Hematopoietic multipotent progenitor cell treated with erythropoietin and hydrocortisone succinate and interleukin-3 and kit ligand, for 4 days (in vitro differentiated cells): ENCODE data around the gene EPB41.
"Not testable (repeated sequence)": the region's sequence is repeated elsewhere in the genome, so short reads cannot be mapped to it uniquely, and the experiment has no call there.

ENCODE experiments used
- DNase-seq: peaks from one replicate; pipeline ENCODE4 v3.0.0-alpha.2; 2015

The EPB41 gene

DNA sequence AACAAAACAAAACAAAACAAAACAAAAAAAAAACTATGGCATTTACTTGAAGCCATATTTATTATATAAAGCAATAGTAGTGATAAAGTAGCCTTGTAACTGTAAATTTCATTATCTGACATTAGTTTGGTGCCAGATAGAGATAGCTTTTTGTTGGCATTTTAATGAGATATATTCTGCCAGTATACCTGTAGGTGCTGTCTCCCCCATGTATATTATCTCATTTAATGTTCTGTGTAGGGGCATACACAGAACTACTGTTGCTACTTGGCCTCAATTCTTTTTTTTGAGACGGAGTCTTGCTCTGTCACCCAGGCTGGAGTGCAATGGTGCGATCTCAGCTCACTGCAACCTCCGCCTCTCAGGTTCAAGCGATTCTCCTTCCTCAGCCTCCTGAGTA lies 141.9 kb downstream of the EPB41 start:
- DNase-seq: no peak

DNA sequence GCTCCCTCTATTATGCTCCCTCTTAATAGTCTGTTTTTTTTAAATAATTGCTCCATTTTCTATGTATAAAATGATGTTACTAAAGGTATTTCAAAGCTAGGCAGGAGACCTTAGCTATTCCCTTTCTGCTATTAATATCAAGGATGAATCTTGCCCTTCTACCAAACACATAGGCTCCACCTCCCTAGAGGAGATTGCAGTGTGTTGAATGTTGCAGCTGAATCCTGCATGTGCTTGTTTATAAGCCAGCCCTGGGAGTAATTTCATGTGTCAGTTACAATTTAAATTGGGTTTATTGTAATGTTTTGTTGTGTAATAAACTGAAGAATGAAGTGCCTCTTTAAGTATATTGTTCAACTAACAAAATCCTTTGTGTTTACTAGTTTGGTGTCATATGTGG lies 143.3 kb downstream of the EPB41 start:
- DNase-seq: peak; percentile 11

DNA sequence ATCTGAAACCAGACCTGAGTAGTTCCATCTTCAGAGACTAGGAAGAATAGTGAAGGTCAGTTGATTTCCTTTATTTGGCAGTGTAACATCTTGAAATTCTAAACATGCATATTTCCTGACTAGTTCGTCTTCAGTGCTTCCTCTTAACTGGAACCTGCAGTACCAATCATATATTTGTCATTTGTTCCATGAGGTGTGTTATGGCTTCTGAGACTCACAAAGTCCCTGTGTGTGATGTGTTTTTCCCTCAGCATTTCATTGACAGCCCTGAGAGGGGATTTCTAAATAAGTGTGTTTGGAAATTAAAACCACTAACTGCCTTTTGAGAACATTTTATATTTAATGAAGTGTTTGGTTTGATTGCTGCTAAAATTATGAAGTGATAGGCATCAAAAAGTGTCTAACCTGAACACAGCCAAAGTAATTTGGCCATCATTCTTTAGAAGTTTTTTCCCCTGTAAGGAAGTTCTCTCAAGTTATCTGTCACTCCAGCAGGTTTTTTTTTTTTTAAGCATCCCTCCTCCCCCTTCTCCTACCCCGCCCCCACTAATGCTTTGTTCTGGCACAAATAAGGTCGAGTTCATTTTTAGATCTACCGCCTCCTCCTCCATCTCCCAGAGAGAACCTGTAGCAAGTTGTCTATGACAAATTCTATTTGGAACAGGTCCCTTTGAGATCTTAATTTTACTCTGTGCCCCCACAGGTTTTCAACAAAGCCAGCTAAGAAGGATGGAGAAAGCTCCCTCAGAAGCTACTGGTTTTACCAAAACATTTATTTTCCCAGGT lies 148.0 kb downstream of the EPB41 start:
- DNase-seq: no peak

DNA sequence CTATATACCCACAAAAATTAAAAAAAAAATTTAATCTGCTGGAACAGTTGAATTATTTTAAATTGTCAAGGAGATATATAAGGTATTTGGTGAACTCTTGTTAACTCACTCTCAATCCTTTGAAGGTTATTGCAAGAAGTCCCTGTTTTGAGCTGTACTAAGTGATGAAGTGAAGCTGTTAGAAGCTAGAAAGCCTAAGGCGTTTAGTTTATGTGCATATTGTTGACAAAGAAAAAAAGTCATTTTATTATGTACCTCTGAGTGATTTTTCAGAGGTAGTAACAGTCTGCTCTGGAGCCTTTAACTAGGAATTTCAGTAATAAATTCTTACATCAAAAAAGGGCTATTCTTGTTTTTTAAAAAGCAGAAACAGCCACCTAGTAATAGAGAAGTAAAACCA lies 149.7 kb downstream of the EPB41 start:
- DNase-seq: no peak

DNA sequence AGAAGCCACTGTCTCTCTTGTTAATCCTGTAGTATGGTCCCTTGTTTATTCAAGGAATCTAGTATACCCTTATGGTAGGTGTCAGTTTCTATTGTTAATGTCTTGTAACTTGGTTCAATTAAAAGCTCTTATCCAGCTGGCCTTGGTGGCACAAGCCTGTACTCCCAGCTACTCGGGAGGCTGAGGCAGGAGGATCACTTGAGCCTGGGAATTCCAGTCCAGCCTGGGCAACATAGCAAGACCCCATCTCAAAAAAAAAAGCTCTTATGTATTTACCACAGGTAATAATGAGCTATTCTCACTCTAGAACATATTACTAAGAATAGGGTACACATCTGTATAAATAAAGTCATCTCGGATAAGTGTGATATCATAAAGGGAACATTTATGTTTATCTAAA lies 162.8 kb downstream of the EPB41 start:
- DNase-seq: no peak

DNA sequence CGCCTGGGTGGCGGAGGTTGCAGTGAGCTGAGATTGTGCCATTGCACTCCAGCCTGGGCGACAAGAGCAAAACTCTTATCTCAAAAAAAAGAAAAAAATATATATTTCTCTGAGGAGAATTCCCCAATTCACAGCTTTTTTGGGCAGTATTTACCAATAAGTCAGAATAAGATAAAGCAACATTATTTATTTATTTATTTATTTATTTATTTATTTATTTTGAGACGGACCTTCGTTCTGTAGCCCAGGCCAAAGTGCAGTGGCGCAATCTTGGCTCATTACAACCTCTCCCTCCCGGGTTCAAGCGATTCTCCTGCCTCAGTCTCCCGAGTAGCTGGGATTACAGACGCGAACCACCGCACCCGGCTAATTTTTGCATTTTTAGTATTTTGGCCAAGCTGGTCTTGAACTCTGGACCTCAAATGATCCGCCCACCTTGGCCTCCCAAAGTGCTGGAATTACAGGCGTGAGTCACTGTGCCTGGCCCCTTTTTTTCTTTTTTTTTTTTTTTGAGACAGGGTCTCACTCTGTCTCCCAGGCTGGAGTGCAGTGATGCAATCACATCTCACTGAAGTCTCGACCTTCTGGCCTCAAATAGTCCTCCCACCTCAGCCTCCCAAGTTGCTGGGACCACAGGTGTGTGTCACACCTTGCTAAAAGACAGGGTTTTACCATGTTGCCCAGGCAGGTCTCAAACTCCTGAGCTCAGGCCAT lies 165.7 kb downstream of the EPB41 start:
- not testable (repeated sequence) for DNase-seq

DNA sequence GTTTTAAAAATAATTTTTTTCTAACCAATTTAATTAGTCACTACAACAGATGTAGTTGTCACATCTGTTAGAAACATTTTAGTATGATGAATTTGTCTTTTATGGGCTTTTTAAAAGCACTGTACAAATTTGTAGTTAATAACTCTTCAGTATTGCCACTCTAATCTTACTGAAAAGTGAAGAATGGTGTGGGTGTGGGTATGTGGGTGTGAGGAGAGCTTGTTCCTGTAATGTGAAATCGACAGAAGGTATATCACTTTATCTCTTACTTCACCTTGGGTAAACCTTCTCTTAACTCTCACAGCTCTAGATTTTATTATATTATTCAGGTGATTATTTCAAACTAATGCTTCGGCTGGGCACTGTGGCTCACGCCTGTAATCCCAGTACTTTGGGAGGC lies 166.8 kb downstream of the EPB41 start:
- DNase-seq: no peak

DNA sequence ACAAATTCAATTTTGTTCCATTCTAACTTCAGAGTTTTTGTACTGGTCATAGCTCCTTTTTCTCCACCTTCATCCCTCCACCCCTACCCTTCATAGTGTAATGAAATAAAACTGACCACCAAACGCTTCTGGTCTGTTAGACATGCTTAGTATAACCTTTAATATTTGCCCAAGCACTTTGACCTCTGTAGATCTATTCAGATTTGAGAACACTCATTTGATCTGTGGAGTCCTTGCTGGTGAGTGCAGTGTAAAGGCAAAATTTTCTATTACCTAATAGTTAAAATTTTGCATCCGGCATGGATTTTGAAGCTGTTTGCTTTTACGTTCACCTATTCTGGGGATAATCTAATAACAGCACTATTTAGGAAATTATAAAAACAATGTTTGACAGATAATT lies 168.2 kb downstream of the EPB41 start:
- DNase-seq: no peak

DNA sequence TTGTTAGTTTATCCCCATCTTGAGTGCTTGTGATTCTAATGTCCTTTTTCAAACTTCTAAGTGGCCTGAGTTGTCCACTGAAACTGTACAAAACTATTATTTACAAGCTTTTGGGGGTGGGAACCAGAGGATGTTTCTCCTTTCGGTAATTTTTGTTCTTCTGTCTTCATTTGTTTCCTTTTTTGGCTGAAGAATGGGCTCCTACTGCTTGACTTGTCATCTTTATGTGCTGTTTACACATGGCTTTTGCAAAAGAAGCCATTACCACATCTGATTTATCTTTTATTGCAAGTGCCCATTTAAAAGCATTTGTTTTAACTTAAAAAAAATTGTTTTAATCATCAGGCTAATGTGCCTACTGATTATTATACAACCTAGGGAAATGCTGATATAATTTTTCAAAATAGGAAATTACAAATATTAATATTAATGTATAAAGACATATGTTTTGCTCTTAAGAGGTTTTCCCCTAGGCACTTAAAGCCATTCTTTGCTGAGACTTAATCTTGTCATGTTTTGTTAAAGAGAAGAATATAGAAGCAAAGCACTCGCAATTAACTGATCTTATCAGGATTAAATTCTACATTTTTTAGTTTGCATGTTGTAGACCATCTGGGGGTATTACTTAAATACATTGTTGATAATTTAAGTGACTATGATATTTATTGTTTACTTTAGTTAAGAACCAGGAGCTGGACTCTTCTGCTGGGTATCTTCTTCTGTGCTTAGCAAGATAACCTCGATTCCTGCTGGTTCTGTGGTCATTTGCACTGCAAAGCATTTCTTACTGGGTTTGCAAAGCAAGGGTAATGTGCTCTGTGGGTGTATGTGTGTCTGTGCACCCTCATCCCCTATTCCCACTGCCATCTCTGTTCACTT lies 169.2 kb downstream of the EPB41 start:
- peak; percentile 15 for DNase-seq

DNA sequence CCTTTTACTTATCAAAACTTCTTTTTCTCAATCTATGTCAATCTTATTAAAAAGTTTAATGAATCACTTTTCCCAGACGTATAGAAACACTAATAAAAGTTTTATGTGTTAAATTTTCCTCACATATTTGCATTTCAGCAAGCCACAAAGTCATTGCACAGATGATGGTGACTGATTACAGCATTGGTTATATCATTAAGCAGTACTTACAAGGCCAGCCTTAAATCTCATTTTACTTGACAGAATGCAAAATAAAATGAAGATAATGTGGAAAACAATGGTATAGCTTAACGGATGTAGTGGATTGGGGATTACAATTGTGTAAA lies 169.8 kb downstream of the EPB41 start:
- DNase-seq: peak; percentile 12

DNA sequence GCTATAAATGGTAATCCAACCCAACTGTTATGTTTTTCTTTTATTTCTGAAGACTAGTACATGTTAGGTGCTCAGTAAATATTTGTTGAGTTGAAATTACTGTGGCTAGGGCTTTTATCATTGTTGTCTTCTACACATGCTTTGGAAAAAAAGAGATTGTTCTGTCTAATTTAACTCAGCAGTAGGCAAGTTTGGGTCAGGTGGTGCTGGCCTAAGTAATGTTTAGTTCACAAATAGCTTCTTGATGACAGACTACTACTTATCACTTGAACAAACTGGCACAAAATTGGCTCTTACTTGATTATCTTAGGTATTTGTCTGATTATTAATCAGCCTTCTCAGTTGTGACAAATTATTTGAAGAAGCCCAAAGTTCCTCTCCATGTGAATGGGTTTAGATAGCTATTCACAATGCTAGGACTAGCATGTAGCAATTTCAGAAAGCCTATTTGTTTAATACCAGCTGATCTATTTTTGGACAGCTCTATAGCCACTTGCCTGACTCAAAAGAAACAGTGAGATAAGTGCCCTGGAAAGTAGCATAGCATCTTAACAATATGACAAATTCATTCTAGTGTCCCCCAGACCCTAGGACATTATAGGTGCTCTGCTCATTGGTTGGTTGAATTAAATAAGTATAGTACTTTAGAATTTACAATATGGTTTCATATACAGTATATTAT lies 176.7 kb downstream of the EPB41 start:
- no peak for DNase-seq

DNA sequence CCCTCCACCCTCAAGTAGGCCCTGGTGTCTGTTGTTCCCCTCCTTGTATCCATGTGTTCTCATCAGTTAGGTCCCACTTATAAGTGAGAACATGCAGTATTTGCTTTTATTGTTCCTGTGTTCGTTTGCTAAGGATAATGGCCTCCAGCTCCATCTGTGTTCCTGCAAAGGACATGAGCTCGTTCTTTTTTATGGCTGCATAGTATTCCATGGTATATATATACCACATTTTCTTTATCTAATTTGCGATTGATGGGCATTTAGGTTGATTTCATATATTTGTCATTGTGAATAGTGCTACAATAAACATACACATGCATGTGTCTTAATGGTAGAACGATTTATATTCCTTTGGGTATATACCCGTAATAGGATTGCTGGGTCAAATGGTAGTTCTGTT lies 178.3 kb downstream of the EPB41 start:
- not testable (repeated sequence) for DNase-seq

DNA sequence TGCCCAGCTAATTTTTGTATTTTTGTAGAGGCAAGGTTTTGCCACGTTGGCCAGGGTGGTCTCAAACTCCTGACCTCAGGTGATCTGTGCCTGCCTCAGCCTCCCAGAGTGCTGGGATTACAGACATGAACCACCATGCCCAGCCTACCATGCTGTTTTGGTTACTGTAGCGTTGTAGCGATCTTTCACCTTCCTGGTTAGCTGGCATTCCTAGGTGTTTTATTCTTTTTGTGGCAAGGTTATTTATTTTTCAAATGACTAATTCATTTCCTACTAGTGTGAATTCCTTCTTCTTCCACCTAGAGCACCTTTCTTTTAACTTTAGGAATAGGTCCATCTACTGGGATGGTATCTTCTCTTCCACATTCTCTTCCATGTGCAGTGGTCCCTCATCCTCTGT lies 180.1 kb downstream of the EPB41 start:
- DNase-seq: no peak

DNA sequence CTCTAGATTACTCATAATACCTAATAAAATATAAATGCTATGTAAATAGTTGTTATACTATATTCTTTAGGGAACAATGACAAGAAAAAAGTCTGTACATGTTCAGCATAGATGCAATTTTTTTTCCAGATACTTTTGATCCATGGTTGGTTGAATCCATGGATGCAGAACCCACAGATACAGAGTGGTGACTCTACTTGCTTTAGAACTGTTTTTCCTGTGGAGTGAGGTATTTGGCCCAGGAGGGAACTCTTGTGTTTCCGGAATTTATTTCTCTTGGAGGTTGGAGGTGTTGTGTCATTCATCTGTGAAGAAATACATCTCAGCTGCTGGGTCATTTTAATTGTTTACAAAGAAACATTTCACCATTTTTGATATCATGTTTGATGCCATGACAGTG lies 180.6 kb downstream of the EPB41 start:
- no peak for DNase-seq

DNA sequence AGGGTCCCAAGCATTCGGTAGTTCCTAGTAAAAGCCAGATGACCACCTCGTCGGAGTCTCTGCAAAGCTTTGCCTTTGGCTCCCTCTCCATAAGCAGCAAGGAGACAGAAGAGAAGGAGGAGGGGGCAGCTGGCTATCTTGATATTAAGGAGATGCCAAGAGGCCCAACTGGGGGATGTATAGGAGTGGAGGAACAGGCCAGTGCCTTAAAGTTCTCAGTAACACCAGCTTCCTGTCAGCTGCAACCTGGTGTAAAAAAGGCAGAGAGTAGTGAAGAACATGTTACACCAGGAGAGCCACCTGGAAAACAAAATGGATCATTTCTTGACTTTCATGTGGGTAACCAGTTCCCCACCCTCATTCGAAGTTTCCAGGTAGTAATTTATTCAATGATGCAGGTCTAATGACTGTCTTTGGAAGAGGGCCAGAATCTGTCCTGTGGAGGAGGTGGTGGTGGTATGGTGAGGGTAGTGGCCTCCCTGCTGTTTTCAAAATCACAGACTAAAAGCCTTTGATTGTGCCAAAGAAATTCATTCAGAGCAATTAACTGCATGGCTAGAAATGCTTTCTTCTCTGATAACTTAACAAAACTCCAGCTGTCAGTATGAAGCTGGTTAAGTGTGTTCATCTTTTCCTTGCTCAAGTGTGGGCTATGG lies 182.0 kb downstream of the EPB41 start:
- no peak for DNase-seq

DNA sequence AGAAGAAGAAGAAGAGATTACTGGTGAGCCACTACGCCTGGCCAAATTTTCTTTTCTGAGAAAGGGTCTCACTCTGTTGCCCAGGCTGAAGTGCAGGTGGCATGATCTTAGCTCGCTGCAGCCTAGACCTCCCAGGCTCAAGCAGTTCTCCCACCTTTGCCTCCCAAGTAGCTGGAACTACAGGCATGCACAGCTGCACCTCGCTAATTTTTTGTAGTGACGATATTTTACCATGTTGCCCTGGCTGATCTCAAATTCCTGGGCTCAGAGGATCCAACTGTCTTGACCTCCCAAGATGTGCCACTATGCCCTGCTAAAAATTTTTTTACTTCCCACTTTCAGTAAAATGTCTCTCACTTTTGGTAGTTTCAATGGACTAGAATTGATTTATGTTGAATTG lies 184.9 kb downstream of the EPB41 start:
- no peak for DNase-seq

DNA sequence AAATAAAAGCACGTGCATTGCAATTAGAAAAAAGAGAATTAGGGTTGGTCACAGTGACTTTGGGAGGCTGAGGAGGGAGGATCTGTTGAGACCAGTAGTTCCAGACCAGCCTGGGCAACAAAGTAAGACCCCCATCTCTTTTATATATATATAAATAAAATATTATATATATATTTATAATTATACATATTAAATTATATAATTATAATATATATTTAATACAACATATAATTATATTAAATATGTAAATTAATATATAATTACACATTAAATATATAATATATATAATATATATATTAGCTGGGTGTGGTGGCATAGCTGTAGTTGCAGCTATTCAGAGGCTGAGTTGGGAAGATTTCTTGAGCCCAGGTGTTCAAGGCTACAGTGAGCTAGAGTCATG lies 186.1 kb downstream of the EPB41 start:
- no peak for DNase-seq

DNA sequence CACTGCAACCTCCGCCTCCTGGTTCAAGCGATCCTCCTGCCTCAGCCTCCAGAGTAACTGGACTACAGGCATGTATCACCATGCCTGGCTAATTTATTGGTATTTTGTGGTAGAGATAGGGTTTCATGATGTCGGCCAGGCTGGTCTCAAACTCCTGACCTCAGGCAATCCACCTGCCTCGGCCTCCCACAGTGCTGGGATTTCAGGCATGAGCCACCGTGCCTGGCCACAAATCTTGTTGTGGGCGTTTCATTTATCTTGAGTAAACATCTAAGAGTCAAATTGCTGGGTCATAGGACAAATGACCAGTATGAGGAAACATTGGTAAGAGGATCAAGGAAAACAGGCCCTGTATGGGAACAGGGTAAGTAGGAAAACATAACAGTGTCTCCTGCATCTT lies 191.5 kb downstream of the EPB41 start:
- DNase-seq: no peak

DNA sequence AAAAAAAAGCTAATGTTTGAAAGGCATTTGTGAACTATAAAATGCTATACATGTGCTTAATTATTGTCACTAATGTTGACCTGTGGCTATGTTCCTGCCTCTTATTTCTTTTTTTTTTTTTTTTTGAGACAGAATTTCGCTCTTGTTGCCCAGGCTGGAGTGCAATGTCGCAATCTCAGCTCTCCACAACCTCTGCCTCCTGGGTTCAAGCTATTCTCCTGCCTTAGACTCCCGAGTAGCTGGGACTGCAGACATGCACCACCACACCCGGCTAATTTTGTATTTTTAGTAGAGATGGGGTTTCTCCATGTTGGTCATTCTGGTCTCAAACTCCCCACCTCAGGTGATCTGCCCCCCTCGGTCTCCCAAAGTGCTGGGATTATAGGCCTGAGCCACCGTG lies 193.7 kb downstream of the EPB41 start:
- DNase-seq: not testable (repeated sequence)

DNA sequence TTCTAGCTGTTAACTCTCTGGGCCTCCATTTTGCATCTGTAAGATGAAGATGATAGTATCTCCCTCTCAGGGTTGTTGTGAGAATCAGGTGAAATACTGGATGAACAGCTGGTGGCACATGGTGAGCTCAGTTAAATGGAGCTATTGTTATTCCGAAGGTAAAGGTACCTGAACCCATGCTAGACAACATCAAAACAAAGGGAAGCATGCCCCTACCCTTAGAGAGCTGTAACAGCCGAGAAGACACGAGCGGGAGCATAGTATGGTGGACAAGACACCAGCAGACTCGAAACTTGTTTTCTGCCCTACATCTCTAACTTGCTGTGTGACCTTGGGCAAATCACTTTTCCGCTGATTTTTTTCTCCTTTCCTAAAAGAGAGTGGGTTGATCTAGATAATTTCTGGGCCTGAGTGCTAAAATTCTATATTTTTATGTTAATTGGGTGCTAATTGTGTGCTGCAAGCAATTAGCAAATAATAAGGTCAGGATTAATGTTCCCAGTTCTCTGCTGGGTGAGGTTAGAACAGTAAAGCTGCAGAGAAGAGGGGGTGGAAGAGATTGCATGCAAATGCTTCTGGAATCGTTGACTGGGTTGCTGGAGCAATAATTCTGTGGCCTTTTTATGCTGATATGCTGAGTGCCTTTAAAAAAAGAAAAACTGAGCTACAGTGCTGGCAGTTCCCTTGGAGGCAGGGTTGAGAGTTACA lies 198.5 kb downstream of the EPB41 start:
- no peak for DNase-seq

DNA sequence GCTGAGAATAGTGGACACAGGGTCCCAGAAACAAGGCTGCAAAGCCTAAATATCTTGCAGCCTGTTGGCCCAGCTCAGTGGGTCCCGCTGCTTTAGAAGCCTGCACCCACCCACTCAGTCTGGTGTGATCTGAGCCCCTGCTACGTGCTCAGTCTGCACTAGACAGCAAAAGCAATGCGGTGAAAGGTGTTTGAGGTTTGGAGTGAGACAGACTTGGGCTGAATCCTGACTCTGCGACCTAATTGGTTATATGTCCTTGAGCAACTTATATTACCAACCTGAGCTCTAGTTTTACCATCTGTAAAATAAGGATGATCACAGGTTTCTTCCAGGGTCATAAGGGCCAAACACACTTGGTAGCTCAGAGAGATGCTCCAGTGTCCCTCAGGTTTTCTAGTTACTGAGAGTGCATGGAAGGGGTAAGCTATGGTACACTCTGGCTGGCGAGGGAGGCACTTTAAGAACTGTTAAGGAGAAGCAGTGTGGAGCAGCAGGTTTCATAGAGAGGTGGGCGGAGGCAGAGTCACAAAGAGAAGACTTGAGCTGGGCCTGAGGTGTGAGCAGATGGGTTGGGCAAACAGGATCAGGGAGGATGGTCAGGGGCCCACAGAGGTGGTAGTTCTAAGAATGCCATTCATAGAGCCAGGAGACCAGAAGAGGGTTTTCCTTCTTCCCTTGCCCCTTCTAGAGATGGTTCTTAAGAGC lies 199.2 kb downstream of the EPB41 start:
- no peak for DNase-seq
